ENCODE data around the gene ARL3.
A peak's percentile ranks its signal among the peaks of the same experiment; 100 is the strongest.

Gene ARL3

GRCh38 chr10:102633287-102633686 lies 80.9 kb downstream of the ARL3 start:
- peak; percentile 28 for DNase-seq

- no peak for DNase-seq
Observed at GRCh38 chr10:102632394-102633111, 81.6 kb downstream of the ARL3 start.

DNA sequence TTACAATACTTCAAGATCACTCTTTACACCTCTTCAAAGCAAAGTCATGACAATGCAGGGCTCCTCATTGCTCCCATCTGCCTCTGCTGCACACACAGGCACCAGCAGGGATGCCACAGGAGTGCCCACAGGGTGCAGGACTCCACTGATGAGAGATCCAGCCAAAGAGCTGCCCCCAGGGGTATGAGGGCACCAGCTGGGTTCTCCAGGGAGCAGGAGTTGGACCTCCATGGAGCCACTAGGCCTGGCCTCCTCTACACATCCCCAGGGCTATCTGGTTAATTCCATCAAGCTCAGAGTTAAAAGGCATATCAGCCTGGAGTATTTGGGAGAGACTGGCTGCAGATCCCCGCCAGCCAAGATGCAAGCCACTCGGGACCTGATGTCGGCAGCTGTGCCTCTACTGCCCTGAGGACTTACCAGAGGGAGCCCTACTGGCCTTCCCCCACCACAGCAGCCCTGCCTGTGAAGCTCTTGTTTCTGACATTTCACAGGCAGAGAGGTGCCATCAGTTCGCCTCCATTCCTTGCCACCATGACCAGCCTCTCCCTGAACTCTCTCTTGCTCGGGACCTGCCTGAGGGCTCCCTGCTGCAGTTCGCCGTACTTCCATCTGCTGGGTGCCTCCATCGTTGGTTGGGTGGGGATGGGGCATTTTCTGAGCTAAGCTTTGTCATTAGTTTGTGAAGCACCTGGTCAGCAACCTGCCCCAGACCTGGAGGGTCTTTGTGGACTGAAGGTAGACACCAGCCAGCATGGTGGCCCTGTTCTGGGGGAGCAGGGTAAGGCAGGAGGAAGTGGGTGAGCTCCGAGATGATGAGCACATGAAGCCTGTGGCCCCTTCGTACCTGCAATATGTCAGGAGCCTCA lies 82.4 kb downstream of the ARL3 start:
- DNase-seq = no peak

DNA sequence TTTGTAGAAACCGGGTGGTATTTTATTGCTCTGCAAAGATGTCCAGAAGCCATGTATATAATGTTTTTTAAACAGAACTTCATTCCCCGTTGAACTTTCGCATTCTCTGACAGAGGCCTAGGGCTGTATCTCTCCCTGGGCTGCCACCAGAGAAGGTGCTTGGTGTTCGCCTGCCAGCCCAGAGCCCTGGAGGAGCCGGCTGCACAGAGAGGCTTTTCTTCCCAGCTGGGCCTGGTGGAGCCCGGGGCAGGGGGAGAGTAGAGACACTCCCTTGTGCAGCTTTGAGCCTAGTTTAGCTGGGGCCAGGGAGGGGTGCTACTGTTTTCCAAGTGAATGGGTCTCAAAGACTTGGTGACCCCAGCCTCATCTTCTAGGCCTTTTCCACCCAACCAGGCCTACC lies 83.5 kb downstream of the ARL3 start:
- DNase-seq = no peak

DNA sequence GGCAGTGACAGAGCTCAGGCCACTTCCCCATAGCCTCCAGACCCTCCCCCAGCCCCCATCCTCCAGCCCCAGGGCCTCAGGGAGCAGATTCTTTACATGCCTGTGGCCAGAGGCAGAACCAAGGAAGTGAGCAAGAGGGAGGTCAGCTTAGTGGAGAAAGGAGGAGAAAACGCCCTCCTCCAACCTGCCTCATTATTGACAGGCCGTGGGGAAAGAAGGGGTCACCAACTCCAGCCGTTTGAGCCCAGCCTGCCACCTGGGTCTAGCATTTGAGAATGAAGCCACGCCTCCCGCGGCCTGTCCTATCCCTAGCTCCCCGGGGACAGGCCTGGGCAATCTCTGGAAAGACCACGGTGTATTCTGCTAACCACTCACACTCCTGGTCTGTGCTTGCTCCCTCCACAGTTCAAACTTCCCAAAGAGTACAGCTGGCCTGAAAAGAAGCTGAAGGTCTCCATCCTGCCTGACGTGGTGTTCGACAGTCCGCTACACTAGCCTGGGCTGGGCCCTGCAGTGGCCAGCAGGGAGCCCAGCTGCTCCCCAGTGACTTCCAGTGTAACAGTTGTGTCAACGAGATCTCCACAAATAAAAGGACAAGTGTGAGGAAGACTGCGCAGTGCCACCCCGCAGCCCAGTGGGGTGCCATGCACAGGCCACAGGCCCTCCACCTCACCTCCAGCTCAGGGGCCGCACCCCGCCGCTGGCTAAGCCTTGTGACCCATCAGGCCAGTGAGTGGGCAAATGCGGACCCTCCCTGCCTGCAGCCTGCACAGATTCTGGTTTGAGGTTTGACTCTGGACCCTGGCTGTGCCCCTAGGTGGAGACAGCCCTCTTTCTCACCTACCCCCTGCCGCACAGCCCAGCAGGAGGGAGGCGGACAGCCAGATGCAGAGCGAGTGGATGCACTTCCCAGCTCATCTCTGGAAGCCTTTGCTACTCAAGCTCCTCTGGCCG lies 84.3 kb downstream of the ARL3 start:
- peak; percentile 65 for DNase-seq

GRCh38 chr10:102628451-102628911 lies 85.7 kb downstream of the ARL3 start:
- DNase-seq = no peak

- peak; percentile 68 for DNase-seq
Observed at GRCh38 chr10:102627736-102628293, 86.4 kb downstream of the ARL3 start.

GRCh38 chr10:102627291-102627735 lies 86.9 kb downstream of the ARL3 start:
- no peak for DNase-seq

DNA sequence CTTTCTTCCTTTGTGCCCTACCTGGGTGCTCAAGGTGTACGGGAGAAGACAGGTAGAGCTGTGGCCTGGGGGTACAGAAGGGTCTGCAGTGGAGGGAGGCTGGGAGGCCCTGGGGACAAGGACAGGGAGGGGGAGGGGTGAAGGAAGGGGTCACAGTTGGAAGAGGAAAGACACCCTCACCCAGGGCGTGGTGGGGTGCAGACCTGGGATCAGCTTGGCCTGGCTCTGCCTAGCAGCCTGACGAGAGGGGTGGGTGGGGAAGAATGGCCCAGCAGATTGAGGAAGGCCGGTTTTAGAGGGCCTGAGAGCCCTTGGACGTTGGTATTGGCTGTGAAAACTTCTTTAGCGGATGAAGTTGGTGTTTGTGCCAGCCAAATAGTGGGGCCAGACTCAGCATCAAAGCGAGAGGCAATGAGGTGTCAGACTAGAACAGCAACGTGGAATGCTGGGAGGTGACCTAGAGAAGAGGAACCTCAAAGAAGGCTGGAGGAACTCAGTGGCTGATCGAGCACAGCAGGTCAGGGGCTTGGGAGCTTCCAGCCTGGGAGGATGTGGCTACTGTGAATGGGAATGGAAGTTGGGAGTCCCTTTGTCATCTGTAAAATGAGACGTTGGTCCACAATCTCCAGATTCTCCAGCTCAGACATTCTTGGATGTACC lies 88.0 kb downstream of the ARL3 start:
- no peak for DNase-seq

GRCh38 chr10:102624751-102625645 lies 89.2 kb downstream of the ARL3 start:
- no peak for DNase-seq

DNA sequence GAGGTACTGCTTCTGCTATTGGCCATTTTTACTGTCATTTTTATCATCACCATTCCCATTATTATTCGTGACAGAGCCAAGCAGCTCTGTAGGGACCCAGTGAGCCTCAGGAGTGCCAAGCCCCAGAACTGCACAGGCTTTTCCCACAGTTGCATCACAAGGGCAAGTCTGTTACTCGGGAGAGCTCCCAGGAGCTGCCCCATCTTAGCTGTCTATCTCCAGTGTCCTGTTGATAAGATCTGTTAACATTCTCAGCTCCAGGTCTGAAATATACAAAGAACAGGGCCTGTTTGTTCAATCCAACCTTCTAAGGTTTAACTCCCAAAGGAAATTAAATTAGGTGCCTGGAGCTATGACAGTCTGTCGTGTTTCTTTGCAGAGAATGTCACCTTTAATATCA lies 90.1 kb downstream of the ARL3 start:
- DNase-seq = no peak
